GM23248 (cell line): ENCODE results near the gene CACNA2D1. TPM values are rescaled to one million over a fixed set of nuclear protein-coding genes. Genes with fewer than 3 reads are reported as not detected.

Source experiments
- DNase-seq: peaks from one replicate; pipeline ENCODE4 v3.0.0-alpha.2; 2015
- H2AFZ ChIP-seq: fragments of 200-600 bp; sonication (generic); 2 replicates; pipeline ENCODE4 v1.6.1; 2016; ENCODE audit warnings: antibody characterized with exemption
- H3F3A ChIP-seq: fragments of 200-600 bp; sonication (generic); 2 replicates; pipeline ENCODE4 v1.6.1; 2016; ENCODE audit warnings: mild to moderate bottlenecking, antibody characterized with exemption, mixed run types; ENCODE audit not compliant: insufficient read depth
- H3K27ac ChIP-seq: fragments of 200-600 bp; sonication (generic); 2 replicates; pipeline ENCODE4 v1.5.1; 2016; ENCODE audit warnings: mild to moderate bottlenecking
- H3K27me3 ChIP-seq: fragments of 200-600 bp; sonication (generic); replicated peaks from 2 replicates; pipeline ENCODE4 v1.6.1; 2016; ENCODE audit warnings: mild to moderate bottlenecking; ENCODE audit not compliant: insufficient read depth
- H3K36me3 ChIP-seq: fragments of 200-600 bp; sonication (generic); 2 replicates; pipeline ENCODE4 v1.6.1; 2016; ENCODE audit warnings: low read depth, mild to moderate bottlenecking
- H3K4me1 ChIP-seq: fragments of 200-600 bp; sonication (generic); 2 replicates; pipeline ENCODE4 v1.6.1; 2016; ENCODE audit warnings: mild to moderate bottlenecking; ENCODE audit not compliant: insufficient read depth
- H3K4me2 ChIP-seq: fragments of 200-600 bp; sonication (generic); one replicate; pipeline ENCODE4 v1.6.1; 2016; ENCODE audit warnings: mild to moderate bottlenecking; ENCODE audit not compliant: unreplicated experiment
- H3K4me3 ChIP-seq: fragments of 200-600 bp; sonication (generic); 2 replicates; pipeline ENCODE4 v1.5.1; 2016; ENCODE audit warnings: mild to moderate bottlenecking
- H3K79me2 ChIP-seq: fragments of 200-600 bp; sonication (generic); 2 replicates; pipeline ENCODE4 v1.6.1; 2016; ENCODE audit warnings: mild to moderate bottlenecking; ENCODE audit not compliant: insufficient read depth
- H3K9ac ChIP-seq: fragments of 200-600 bp; sonication (generic); 2 replicates; pipeline ENCODE4 v1.6.1; 2016; ENCODE audit warnings: mild to moderate bottlenecking
- H3K9me2 ChIP-seq: fragments of 200-600 bp; sonication (generic); 2 replicates; pipeline ENCODE4 v1.6.1; 2016; ENCODE audit warnings: mixed run types, mild to moderate bottlenecking, moderate library complexity; ENCODE audit not compliant: insufficient read depth
- H3K9me3 ChIP-seq: fragments of 200-600 bp; sonication (generic); one replicate; pipeline ENCODE4 v1.6.1; 2017; ENCODE audit warnings: low read depth
- H4K20me1 ChIP-seq: fragments of 200-600 bp; sonication (generic); 2 replicates; pipeline ENCODE4 v1.6.0; 2016; ENCODE audit not compliant: insufficient read depth
- EZH2 ChIP-seq: fragments of 200-600 bp; sonication (generic); IDR thresholded peaks from 2 replicates; pipeline ENCODE4 v1.6.1; 2018; ENCODE audit warnings: antibody characterized with exemption, mild to moderate bottlenecking; ENCODE audit not compliant: insufficient read depth, poor library complexity, severe bottlenecking
- EZH2phosphoT487 ChIP-seq: fragments of 200-600 bp; sonication (generic); IDR thresholded peaks from 2 replicates; pipeline ENCODE4 v1.6.1; 2018; ENCODE audit warnings: antibody characterized with exemption, moderate library complexity, mild to moderate bottlenecking, low read depth; ENCODE audit not compliant: insufficient read depth
- WGBS, 2 experiments: methylation state at CpG; one replicate each; pipeline ENCODE4 v1.1.6; 2015 to 2017; ENCODE audit warnings: low lambda C conversion rate in 2 of 2, low coverage in 1 of 2; ENCODE audit errors: missing lambda C conversion rate in 2 of 2; 5-methylcytosine and 5-hydroxymethylcytosine counted together
- in situ Hi-C: fragments of 300-500 bp; cut with MboI; formaldehyde crosslinking; loops from 2 replicates; pipeline ENCODE4 v1.15.0; 2020
- polyA plus RNA-seq: library from polyadenylated mRNA; unstranded; fragments of >200 nt; fragmentation: Nextera tagmentation; extraction: Ambion mirVana; gene quantifications from 2 replicates; pipeline ENCODE4 v1.2.1, GENCODE V29; 2016
- total RNA-seq: library from RNA; depleted of rRNA; stranded (reverse); fragments of >200 nt; shearing (Covaris generic); gene quantifications from 2 replicates; pipeline ENCODE4 v1.2.3, GENCODE V29; 2014

The CACNA2D1 gene
- total and polyA plus RNA-seq, 2 experiments from 2014 or later: 7.7 to 21.2 TPM

DNA sequence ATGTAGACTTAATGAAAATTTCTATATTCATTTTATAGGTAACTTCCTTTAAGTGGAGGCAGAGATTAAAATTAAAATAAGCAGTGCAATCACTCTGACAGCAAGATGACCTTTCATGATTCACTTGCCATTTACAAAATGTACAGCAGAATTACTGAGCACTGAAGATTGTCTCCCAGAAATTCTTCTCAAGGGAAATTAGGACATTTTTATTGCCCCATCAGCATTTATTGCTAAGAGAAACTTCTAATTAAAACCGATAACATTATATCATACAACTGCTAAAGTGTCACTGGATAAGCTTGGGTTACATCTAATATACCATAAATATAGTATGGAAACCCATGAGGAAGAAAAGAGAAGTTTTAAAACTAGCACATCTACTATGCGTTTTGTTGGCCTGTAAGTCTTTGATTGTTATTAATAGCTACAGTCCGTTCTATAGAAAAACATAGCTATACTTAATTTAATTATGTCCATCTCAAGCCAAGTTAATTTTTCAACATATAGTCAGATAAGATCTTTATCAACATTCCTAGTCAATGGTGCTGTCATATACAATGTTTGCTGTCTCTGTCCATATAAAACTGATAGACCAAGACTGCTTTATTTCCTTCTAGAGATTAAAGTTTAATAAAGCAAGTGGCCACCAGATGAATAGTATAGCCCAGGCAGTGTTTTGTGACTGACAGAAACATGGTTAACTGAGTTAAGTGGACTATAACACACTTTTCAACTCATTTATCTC, 456.7 kb downstream of the CACNA2D1 start:
- TF ChIP-seq EZH2 (no peak), EZH2phosphoT487 (no peak)
- Histone ChIP-seq H3K79me2 (no peaks in the 10 kb centered on the region), H3K9ac (no peak overlapping the region), H3K9me3 (no peaks in the 10 kb centered on the region), H3K36me3 (peaks cover 4% of the 10 kb centered on the region; the same call in 1 of the 2 replicates), H2AFZ (no peak overlapping the region), H3F3A (0 out of 2 replicates have a peak, but pooled peaks cover 4% of the 10 kb centered on the region), H3K4me1 (peaks cover 11% of the 10 kb centered on the region), H3K27me3 (no peaks in the 10 kb centered on the region), H3K9me2 (no peaks in the 10 kb centered on the region), H3K4me3 (no peak overlapping the region), H3K4me2 (no peak overlapping the region), H4K20me1 (no peaks in the 10 kb centered on the region), H3K27ac (no peak overlapping the region)
- whole genome bisulfite sequencing, 2 experiments: 94 to 100% methylated on average over 3 of the region's 3 CpGs
- DNase-seq: no peak
- in situ Hi-C loops: no loop called here

DNA sequence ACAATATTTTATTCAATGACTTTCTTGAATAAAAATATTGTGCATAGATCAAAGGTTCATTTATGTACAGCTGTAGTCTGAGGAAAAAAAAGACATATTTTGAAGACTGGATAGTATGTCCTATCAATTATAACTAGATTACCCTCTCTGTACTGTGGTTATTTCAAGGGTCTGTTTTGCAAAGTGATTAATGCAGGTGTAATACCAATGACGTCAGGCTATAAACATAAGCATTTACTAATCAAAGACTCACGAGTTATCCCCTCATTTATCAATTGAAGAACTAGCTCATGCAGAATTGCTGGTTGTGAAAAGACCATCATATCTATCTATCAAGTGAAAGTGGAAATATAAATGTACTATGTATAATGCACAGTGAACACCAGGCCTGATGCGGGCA, 460.2 kb downstream of the CACNA2D1 start:
- no peaks in the 10 kb centered on the region for H3K27me3 ChIP-seq
- in situ Hi-C loops: no loop called here
- no peak for DNase-seq
- 96 to 100% methylated on average over 3 of the region's 3 CpGs for WGBS, 2 experiments
- no peaks in the 10 kb centered on the region for H3F3A ChIP-seq
- H3K4me1 ChIP-seq: no peaks in the 10 kb centered on the region
- no peak overlapping the region for H3K9ac ChIP-seq
- H3K36me3 ChIP-seq: peaks cover 9% of the 10 kb centered on the region
- no peak overlapping the region for H3K27ac ChIP-seq
- no peak overlapping the region for H3K4me2 ChIP-seq
- H3K79me2 ChIP-seq: no peaks in the 10 kb centered on the region
- no peaks in the 10 kb centered on the region for H4K20me1 ChIP-seq
- H2AFZ ChIP-seq: no peak overlapping the region
- TF ChIP-seq EZH2: no peak
- no peak for TF ChIP-seq EZH2phosphoT487
- H3K4me3 ChIP-seq: no peak overlapping the region
- H3K9me2 ChIP-seq: no peaks in the 10 kb centered on the region
- H3K9me3 ChIP-seq: no peaks in the 10 kb centered on the region

- no peaks in the 10 kb centered on the region for H3K79me2 ChIP-seq
- in situ Hi-C loops: loop anchor here (25.0 kb wide), 1 partner anchor 461 kb away; no protein-coding TSS in a partner anchor
- TF ChIP-seq EZH2phosphoT487: no peak
- no peak for TF ChIP-seq EZH2
- no peaks in the 10 kb centered on the region for H3K9me2 ChIP-seq
- WGBS, 2 experiments: 79 to 86% methylated on average over 2 of the region's 2 CpGs
- no peaks in the 10 kb centered on the region for H4K20me1 ChIP-seq
- H3K9me3 ChIP-seq: no peaks in the 10 kb centered on the region
- no peak for DNase-seq
- no peak overlapping the region for H3K4me3 ChIP-seq
- no peak overlapping the region for H3K4me2 ChIP-seq
- no peak overlapping the region for H3K9ac ChIP-seq
- no peaks in the 10 kb centered on the region for H3K27me3 ChIP-seq
- H2AFZ ChIP-seq: no peak overlapping the region
- H3K4me1 ChIP-seq: no peaks in the 10 kb centered on the region
- H3K27ac ChIP-seq: no peak overlapping the region
- no peaks in the 10 kb centered on the region for H3F3A ChIP-seq
- H3K36me3 ChIP-seq: peaks cover 6% of the 10 kb centered on the region; the same call in 1 of the 2 replicates
These were observed 470.5 kb downstream of the CACNA2D1 start for GRCh38 chr7:81973117-81973516.

DNA sequence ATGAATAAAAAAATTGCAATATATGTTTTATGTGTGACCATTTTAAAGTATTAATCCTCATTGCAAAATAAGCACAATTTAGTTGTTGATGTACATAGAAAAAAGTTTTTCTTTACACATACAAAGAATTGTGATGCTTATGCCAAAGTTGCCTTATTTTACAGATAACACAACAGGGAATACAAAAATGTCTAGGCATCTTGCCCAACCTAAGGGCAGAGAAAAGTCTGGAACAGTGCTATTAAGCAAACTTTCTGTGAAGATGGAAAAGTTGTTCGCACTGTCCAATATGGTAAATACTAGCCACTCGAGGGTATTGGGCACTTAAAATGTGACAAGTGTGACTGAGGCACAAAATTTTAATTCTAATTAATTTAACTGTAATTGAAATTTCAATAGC, 483.6 kb downstream of the CACNA2D1 start:
- Histone ChIP-seq H3F3A (no peaks in the 10 kb centered on the region), H3K36me3 (0 out of 2 replicates have a peak, but pooled peaks cover 3% of the 10 kb centered on the region), H3K4me2 (no peak overlapping the region), H3K9ac (no peak overlapping the region), H4K20me1 (no peaks in the 10 kb centered on the region), H3K9me3 (no peaks in the 10 kb centered on the region), H3K27me3 (no peaks in the 10 kb centered on the region), H3K9me2 (no peaks in the 10 kb centered on the region), H3K4me1 (no peaks in the 10 kb centered on the region), H3K4me3 (no peak overlapping the region), H2AFZ (no peak overlapping the region), H3K79me2 (no peaks in the 10 kb centered on the region), H3K27ac (no peak overlapping the region)
- WGBS, 2 experiments: 98 to 100% methylated on average over 2 of the region's 2 CpGs
- TF ChIP-seq EZH2phosphoT487 (no peak), EZH2 (no peak)
- in situ Hi-C loops: loop anchor here (25.0 kb wide), 1 partner anchor 448 kb away; no protein-coding TSS in a partner anchor
- no peak for DNase-seq
